T-helper 2 cell (primary cell): ENCODE measurements around the gene RNLS.

ENCODE experiments used
- DNase-seq, 5 experiments: peaks; one replicate each; pipeline versions ENCODE4 v3.0.0 to v3.0.0-alpha.2; 2012 to 2022
- total RNA-seq, 2 donors: gene quantifications; one replicate each; lab custom pipeline; 2026; lab: John Stamatoyannopoulos, UW

Gene RNLS
- total RNA-seq, result 0.62 to 2.8 reads per million in 2 donors

DNA sequence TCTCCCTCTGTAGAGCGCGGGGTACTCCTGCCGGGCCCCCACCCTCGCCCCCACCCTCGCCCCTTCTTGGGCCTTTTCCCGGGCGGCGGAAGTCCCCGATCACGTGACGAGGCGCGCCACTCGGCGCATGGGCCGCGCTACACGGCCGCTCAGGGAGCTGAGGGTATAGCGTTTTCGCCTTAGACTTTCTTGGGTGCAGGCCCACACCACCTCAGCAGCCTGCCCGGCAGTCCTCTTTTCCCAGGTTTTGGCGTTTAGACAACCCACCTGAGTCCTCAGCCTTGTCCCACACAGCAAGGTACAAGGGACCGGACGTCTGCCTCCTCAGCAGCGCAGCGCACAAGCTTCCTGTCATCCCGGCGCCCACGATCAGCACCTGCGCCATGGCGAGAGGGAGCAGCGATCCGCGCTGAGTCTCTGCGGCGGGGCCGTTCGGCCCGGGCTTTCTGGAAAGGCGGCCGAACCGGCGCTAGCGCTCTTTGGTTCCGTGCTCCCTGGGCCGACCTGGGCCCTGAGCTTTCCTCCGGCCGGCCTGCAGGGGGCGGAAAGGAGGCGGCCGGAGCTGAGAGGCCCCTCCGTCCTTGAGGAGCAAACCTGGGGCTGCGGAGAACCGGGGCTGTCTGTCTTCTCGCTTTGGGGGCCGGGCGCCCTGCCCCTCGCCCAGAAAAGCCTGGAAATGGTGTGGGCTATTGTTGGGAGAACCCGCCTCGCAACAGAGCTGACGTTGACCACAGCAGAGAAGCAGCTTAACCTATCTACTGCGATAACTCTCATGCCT, at the start of gene RNLS:
Gene RNLS (minus strand): TSS at position 513 of the 778 bp plus-strand sequence.
- DNase-seq, result peak; percentile 25 to 87 (median 53)

DNA sequence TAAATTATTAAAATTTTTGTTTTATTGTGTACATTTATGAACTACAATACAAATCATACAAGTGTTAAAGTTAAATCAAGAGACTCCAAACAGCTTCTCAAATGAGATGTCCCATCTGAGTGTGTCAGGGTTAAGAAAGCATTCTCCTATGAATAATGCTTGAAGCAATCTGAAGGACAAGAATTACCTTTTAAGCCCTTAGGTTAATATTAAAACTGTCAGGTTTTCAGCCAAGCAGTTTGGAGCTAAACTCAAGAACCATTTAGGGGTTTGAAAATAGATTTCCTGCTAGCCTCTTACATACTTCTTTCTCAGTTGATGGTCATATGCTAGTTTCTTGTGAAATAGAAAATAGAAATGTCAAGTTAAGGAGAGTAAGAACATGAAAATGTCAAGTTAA, 41.7 kb upstream of the RNLS start:
- DNase-seq, result no peak

DNA sequence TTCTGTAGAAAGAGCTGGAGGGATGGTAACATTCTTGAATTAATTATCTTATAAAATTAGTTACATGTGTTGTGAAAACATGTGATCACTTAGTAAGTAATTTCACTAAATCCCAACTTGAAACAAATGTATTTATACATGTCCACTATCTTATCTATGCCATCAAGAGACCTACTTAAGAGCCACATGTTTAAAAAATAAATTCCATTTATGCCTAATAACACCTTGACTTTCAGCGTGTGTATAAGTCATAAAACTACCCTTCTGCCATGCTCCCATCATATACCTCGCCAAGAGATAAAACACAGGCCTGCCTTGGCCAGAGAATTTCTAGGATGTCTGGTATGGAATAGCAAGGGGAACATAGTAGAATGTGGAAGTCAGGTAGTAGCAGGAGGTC, 40.7 kb upstream of the RNLS start:
- DNase-seq, result no peak

DNA sequence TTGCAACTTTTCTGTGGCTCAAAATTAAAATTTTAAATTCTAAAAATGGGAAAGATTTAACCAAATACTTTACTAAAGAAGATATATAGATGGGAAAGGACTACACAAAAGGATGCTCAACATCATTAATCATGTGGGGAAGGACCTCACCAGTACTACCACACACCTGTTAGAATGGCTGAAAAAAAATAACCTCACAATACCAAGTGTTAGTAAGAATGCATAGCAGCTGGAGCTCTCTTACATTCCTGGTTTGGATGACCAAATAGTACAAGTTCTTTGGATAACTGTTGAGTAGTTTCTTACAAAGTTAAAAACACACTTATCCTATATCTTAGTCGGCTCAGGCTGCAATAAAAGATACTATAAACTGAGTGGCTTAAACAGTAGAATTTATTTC, 37.3 kb upstream of the RNLS start:
- DNase-seq, result no peak

DNA sequence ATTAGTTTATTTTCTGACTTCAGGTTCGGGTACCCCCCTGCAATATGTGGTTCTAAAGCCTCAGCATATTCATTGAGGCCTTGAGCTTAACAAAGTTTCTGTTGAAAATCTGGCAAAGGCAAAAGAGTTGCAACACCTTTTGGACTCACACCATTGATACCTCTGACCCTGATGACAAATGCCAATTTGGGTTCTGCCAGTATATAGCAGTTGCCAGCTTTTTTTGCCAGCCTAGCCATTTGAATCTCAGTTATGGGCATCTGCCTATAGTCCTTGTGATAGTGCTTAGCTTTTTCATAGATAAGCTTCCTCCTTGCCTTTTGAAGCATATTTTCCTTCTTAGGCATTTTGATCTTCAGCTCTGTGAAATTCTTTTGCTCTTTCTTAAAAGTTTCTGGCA, 35.4 kb upstream of the RNLS start:
- DNase-seq, result no peak

DNA sequence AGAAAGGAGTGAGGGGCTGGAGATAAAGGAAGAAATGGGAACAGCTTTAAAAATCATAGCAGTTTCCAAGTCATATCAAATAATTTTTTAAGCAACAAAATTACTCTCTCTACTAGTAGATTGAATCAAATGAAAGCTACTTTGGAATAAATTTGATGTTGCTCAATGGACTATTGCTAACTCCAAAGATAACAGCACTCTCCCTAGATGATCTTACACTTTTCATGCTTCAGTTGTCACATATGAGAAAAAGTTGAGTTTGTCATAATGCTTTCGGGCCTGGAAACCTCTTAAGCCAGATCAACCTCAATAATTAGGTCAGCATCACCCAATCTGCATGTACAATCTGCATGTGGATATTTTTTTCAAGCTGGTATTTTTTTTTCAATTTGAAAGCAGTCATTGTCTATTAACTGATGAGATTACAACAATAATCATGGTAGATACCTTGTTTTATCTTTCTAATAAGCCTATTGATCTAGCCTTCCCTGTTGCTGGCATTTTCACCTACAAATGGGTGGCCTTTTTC, 34.7 kb upstream of the RNLS start:
- DNase-seq, result no peak

DNA sequence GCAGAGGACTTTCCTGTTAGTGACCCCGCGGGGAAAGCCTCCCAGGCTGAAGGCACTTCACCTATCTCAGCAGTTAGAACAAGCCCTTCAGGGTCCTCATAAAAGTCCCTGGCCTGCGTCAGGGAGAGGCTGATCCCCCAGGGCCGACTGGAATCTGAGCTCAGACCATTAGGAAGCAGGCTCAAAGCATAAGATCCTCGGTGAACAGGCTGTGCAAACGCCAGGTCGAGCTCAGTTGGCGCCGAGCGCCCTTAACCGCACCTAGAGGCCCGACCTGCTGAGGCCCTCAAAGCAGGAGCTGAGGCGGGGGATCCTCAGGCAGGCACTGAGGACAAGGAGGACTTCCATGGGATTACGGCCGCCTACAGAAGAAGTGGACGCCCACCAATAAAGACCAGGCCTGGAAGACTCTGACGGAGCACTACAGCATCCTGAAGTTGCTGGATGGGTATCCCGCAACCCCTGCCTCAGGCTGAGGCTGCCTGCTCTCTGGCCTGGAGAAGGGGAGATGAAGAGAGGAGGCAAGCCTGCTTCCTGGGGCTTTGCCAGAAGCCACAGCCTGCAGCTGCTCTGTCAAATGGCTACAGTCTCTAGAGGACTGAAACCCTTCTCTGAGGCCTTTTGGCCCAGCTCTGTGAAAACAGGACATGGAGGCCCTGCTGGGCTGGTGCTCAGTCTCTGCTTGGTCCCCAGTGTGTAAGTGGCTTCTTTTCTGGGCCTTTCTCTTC, 33.3 kb upstream of the RNLS start:
- no peak for DNase-seq

DNA sequence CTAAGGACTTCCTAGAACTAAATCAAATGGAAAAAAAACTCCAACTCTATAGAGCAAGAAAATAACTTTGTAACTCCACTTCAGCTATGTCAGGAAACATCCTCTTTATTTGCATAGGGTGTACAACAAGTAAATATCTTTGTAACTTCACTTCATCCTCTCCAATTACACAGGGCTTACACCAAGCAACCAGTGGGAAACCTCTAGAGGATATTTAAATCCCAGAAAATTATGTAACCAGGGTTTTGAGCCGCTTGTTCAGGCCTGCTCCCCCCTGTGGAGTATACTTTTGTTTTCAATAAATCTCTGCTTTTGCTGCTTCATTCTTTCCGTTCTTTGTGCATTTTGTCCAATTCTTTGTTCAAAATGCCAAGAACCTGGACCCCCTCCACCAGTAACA, 25.7 kb upstream of the RNLS start:
- no peak for DNase-seq

DNA sequence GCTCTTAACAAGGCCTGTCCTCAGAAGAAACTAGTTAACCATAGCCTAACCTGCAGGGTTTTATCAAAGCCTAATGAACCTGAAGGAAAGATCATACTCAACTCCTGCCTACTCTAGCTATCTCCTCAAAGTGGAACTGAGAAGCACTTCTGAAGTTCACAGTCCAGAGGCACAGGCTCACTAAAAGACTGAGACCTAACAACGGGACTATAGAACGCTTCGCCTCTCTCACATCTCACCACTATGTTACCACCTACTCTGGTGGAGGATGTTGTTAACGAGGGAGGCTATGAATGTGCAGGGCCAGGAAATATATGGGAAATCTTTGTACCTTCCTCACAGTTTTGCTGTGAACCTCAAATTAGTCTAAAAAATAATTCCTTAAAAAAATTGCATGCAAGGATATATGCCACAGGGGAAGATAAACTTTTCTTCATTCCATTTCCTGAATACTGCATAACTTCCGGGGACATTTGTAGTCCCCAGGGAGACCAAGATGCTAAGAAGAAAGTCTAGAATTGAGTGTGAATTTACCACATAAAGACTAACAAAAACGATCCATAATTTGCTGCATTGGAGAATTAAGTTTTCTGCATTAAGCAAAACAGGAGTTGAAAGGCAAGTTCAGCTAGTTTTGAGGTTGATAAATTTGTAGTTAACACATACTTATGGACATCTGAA, 25.1 kb upstream of the RNLS start:
- DNase-seq, result no peak

DNA sequence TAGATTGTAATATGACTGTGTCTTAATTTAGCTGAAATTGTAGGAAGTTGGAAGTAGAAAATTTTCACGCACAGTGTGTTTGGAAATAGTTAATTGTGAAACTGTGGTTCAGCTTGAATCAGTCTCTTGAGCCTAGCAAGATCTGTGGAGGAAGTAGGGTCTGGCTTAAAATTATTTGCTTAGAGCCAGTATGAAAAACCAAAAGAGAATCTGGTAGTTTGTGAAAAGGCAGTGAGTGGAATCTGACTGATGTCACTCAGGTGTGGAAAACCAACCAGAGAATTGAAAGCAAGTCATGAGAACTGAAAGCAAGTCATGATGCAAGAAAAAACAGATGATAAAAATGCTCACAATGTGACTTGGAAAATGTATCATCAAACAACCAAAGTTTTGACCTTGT, 14.9 kb upstream of the RNLS start:
- DNase-seq, result no peak

DNA sequence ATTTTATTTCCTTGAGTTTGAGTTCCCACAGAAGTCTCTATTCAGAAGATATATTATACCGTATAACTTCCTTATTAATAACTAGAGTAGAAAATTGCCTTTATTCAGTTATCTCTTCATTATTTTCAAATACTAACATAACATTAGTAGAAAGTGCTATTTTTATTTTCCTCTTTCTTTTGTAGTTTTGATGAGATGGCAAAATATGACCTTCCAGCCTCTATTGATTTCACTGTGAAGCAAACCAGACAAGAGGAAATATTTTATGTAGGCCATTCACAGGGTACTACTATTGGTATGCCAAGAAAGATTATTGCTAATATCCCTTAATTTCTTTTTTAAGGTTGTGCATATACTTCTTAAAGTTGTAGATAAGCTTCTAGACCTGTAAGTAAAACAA, 11.4 kb upstream of the RNLS start:
- DNase-seq, result no peak

DNA sequence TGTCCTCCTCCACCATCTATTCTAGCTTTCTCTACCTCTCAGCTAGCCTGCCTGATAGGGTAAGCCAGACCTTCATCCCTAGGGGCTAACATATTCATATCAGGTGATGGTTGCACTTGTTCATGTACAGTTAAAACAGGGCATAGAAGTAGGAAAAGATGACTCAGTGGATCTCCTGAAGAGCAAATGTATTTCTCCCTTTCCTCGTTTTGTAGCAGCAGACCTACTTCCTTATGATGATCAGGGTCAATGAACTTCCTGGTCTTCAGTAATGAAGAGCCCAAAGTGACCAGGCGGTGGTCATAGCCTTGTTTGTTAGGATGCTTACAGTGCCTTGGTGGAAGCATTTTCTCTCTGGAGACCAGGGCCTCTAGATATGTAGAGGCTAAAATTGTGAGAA, 9.8 kb upstream of the RNLS start:
- no peak for DNase-seq

DNA sequence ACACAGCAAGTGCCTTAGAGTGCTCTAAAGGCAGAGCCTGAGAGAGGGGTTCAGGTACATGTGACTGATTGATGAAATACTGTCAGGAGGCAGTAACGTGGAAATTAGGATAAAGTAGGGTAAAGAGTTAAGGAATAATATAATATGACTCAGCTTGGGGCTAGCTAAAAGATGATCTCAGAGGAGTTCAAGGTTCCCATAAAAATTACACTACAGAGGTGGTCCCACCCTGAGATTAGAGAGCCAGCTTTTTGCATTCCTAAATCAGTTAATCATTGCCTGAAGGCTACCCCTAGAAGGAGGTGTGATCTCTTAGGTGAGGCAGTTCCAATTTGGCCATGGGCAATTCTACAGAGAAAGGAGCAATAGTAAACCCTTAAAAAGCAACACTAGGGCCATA, 9.3 kb upstream of the RNLS start:
- DNase-seq, result no peak

DNA sequence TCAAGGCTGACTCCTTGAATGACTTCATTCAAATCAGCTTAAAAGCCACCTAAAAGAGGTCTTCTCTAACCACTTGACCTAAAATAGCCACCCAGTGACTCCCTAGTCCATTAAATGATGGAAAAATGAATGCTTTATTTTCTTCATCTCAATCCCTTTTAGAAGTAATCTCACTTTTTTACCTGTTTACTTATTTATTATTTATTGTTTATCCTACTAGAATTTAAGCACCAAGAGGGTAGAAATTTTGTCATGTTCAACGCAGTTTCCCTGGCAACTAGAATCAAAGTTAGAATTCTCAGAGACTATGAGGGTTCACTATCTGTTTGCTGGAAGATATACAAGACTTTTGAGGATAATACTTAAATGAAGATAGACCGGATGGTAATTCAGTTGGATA, 3.3 kb upstream of the RNLS start, which contains the start of gene LIPJ:
Gene LIPJ (plus strand): TSS at position 301 of the 400 bp plus-strand sequence. CDS start 3,926 bp downstream, outside the sequence.
- DNase-seq, result no peak

DNA sequence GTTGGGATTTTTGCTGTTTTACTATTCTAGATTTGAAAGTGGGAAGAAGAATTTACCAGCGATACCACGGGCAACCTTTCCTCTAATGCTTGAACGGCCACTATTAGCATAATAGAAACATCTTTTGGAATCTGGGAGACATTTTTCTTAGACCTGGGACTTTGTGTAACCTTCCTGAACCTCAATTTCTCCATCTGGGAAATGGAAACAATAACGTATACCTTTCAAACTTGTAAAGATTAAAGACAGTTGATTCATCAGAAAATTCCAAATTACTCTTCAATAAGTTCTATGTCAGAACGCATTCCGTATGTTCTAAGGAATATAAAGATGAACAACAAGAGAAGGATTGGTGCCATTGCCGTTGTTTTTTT, 453 bp upstream of the RNLS start:
- no peak for DNase-seq

DNA sequence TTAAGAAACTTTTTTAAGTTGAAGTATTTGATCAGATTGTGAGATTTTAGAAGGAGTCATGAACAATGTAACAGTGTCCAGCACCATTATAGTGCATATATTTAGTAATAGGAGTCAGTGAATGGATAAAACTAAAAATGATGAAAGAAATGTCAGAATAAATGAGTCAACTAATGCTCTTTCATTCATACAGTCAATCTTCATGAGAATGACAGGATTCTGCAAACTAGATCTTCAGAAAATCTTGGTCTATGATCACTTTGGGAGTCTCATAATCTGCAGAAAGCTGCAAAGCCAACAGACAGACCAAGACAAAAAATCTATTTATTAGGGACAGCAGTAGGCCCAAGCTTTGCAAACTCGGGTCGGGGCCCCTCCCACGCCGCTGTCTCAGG, 710 bp downstream of the RNLS start:
- DNase-seq, result no peak

DNA sequence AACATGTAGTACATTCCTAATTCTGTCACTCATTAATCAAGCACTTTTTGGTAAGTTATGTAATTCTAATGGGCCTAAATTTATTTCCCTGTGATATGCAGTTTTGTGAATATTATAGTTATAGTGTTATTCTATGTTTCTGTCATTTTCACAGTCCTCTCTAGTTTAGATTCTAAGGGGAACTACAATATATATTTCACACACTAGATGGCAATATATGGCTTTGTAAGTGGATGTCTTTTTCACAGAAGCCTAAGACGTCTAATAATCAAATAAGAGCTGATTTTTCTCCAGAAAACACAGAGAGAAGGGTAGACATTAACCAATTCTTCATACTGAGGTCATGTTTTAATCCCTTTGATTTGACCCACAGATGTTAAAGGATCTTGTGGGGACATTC, 18.0 kb downstream of the RNLS start:
- peak in 1 of 5 experiments; percentile 47 for DNase-seq

DNA sequence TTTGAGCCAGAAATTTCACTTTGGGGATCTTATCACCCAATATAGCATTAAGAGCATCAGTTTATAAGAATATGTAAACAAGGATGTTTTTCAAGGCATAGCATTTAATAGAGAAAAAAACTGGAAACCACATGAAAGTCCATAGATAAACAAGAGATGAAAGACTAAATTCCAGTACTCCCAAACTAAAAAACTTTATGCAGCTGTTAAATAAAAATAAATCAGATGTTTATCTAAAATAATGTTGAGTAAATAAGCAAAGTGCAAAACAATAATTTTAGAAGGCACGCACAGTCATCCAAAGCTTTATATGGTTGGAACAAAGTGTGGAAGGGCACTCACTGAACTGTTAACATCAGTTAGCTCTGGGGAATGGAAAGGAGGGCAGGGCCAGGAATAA, 21.0 kb downstream of the RNLS start:
- DNase-seq, result no peak

DNA sequence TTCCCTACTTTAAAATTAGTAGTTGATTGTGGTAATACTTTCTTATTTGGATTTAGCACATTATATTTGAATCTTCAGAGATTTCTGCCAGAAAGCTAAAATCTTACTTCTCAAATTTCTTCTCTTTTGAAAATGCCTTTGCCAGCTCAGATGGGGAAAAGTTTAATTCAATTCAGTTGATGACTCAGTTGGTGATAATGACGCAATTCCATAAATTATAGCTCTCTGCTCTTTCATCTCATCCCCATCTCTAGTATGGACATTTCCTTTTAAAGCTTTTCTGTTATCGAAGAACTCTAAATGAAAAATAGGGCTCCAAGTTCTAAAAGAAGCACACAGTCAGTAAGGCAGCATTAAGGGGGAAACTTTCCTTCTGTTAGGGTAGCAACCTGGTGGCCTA, 25.5 kb downstream of the RNLS start:
- DNase-seq, result no peak

DNA sequence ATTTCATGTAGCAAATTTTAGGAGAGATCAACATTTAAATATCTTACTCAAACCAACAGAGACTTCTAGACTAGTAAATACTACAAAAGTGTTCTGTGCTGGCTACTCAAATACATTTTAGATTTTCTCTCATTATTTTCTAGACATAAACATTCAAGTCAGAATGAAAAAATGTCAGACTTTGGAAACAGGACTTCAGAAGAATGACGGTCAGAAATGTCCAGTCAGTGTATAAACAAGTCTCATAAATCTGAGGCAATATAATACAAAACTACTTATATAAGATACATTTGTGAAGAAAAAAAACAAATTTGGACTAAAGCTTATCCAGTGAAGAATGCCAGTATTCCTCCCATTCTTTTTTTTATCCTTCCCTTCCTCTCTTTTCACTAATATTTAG, 25.9 kb downstream of the RNLS start:
- DNase-seq, result no peak

DNA sequence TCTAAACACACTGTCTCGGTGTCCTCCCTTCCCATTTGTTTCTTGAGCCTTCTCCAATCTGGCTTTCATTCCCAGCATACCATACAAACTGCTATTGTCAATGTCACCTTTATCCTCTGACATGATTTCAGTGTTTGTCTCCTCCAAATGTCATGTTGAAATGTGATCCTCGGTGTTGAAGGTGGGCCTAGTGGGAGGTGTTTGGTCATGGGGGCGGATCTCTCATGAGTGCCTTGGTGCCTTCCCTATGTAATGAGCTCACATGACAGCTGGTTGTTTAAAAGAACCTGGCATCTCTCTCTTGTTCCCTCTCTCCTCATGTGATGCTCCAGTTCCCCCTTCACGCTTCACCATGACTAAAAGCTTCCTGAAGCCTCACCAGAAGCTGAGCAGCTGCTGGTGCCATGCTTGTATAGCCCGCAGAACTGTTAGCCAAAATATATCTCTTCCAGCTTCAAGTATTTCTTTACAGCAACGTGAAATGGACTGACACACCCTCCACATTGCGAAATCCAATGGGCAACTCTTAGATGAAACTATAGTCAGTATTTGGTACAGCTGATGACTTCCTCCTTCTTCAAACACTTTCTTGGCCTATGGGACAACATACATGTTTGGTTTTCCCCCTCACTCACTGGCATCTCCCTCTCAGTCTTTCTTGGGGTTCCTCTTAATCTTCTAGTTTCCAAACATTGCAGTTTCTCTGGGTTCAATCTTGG, 27.8 kb downstream of the RNLS start:
- DNase-seq, result no peak

DNA sequence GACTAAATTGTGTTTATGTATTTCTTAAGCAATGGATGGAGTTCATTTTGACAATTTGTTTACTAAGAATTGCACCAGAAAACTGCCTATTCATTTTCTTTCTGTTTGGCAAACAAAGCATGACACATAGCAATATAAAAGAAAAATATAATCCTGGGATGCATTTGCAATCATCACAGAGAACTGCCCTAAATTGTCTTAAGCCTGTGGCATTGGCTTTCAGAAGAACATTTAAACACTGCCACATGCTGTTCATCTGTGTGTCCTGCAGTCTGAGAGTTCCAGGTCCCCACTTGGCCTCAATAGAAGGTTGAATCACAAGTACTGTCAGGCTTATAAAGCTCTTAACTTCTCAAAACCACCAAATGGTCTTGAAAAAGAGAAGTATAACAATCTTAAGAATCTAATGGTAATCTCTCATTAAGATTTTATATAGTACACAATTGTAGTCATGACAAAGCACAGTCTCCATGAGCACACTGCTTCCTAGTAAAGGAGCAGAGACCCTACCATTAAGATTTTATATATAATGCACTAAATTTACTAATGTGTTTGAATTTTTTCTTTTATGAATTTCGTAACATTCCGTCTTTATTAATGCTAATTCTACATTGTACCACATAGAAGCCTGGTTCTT, 29.9 kb downstream of the RNLS start:
- peak in 2 of 5 experiments; percentile 12 to 77 for DNase-seq
